Measurements from ENCODE around the gene PLPP4. TPM values are rescaled to one million over a fixed set of nuclear protein-coding genes. Genes with fewer than 3 reads are reported as not detected.

Gene PLPP4
- total and polyA plus RNA-seq, 10 of the 15 experiments (the other 5 are each of a cell fraction or from before 2014, with no cell fraction given): 0.08 to 3.1 (median 0.26) TPM; not detected in 3

DNA sequence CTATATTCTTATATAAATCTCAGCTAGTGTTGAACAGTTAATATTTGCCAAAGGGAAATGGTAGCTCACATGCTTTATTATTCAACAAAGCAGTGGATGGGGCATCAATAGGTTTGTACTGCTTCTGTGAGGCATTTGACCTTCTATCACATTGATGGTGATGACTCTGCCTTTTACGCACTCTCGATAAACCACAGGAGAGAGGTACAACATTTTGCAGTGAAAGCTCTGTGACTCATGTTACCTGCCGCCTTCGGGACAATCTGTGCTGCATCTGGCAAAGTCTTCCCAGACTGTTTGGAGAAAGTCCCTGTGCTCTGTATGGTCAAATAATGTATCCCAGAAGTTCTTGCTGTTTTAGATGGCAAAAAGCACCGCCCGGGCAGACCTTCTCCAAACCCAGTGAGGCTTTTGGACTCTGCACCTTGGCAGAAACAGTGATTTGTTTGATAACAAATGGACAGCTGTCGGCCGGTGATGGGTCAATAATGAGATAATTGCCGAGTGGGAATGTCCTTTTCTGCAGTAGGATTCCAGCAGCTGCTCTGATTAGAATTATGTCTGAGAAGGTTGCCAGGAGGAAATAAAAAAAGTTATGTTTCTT is 61.0 kb downstream of the PLPP4 start:
- 48% methylated on average over 9 of the region's 9 CpGs for WGBS (ENCODE audit: insufficient coverage, insufficient replicate concordance, low lambda C conversion rate, missing lambda C conversion rate)
- POLR2A ChIA-PET: no interaction called here
- no peak overlapping the region for H3K27ac ChIP-seq (ENCODE audit: control insufficient read depth, insufficient read depth)
- no peaks in the 10 kb centered on the region for H3K27me3 ChIP-seq (replicated peaks in 1 of 2; ENCODE audit: control insufficient read depth in 2 of 2, insufficient read depth in 2 of 2, low read length in 1 of 2)
- no TSS peak for BruUV-seq (replicated peaks)
- no peaks in the 10 kb centered on the region for H3K9me3 ChIP-seq (replicated peaks; ENCODE audit: control insufficient read depth, insufficient read depth, low read length)
- H2AFZ ChIP-seq (ENCODE audit: control insufficient read depth, low read depth, low read length): no peak overlapping the region
- H3K4me3 ChIP-seq: no peak overlapping the region
- ATAC-seq (no peak), DNase-seq (ENCODE audit: low read depth, low spot score) (no peak), FAIRE-seq (no peak)
- intact Hi-C loops (cut with micrococcal nuclease; ENCODE audit: unreplicated experiment) (no loop called here), in situ Hi-C loops (cut with MboI) (no loop called here)
- SMC1A ChIA-PET (ENCODE audit: uncharacterized antibody, unreplicated experiment): no interaction called here
- no peaks in the 10 kb centered on the region for H3K79me2 ChIP-seq (ENCODE audit: control insufficient read depth, insufficient read depth, low read length)
- RAD21 ChIA-PET (ENCODE audit: unreplicated experiment): no interaction called here
- no peaks in the 10 kb centered on the region for H3K4me1 ChIP-seq (ENCODE audit: control insufficient read depth, insufficient read depth, low read length)
- H4K20me1 ChIP-seq (ENCODE audit: control insufficient read depth, insufficient read depth): no peaks in the 10 kb centered on the region
- no peak overlapping the region for H3K4me2 ChIP-seq (ENCODE audit: control insufficient read depth, insufficient read depth)
- H3K36me3 ChIP-seq (ENCODE audit: control insufficient read depth in 2 of 2, insufficient read depth in 2 of 2, low read length in 1 of 2): no peaks in the 10 kb centered on the region
- no peak overlapping the region for H3K9ac ChIP-seq (ENCODE audit: control insufficient read depth, insufficient read depth, low read length)
- CTCF ChIA-PET: no interaction called here
- TF ChIP-seq, protein P1, sequence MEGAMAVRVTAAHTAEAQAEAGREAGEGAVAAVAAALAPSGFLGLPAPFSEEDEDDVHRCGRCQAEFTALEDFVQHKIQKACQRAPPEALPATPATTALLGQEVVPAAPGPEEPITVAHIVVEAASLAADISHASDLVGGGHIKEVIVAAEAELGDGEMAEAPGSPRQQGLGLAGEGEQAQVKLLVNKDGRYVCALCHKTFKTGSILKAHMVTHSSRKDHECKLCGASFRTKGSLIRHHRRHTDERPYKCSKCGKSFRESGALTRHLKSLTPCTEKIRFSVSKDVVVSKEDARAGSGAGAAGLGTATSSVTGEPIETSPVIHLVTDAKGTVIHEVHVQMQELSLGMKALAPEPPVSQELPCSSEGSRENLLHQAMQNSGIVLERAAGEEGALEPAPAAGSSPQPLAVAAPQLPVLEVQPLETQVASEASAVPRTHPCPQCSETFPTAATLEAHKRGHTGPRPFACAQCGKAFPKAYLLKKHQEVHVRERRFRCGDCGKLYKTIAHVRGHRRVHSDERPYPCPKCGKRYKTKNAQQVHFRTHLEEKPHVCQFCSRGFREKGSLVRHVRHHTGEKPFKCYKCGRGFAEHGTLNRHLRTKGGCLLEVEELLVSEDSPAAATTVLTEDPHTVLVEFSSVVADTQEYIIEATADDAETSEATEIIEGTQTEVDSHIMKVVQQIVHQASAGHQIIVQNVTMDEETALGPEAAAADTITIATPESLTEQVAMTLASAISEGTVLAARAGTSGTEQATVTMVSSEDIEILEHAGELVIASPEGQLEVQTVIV (IDR thresholded peaks at IDR 0.05; ENCODE audit: borderline replicate concordance, partially characterized antibody): no peak
- TF ChIP-seq SREBF2 (IDR thresholded peaks at IDR 0.05; ENCODE audit: low read length) (no peak), FOS (IDR thresholded peaks at IDR 0.05; ENCODE audit: borderline replicate concordance, extremely low read depth, insufficient read length) (no peak), TBL1XR1 (IDR thresholded peaks at IDR 0.05; ENCODE audit: low read depth, low read length) (no peak), KDM1A (IDR thresholded peaks at IDR 0.05; ENCODE audit: borderline replicate concordance) (no peak), CHD2 (IDR thresholded peaks at IDR 0.05; ENCODE audit: borderline replicate concordance, low read depth, low read length) (no peak), KLF5 (IDR thresholded peaks at IDR 0.05; ENCODE audit: partially characterized antibody) (no peak), HDAC6 (IDR thresholded peaks at IDR 0.05; ENCODE audit: unreplicated experiment) (no peak), TAF1 (IDR thresholded peaks at IDR 0.05; ENCODE audit: borderline replicate concordance, low read depth, low read length) (no peak), DPF2 (IDR thresholded peaks at IDR 0.05) (no peak), PBX3 (IDR thresholded peaks at IDR 0.05; ENCODE audit: insufficient replicate concordance, low read depth, low read length) (no peak), MTA2 (IDR thresholded peaks at IDR 0.05; ENCODE audit: low read depth) (no peak), SIX5 (IDR thresholded peaks at IDR 0.05; ENCODE audit: low read depth, low read length, severe bottlenecking) (no peak)
- TF ChIP-seq, protein P2, sequence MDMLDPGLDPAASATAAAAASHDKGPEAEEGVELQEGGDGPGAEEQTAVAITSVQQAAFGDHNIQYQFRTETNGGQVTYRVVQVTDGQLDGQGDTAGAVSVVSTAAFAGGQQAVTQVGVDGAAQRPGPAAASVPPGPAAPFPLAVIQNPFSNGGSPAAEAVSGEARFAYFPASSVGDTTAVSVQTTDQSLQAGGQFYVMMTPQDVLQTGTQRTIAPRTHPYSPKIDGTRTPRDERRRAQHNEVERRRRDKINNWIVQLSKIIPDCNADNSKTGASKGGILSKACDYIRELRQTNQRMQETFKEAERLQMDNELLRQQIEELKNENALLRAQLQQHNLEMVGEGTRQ (IDR thresholded peaks at IDR 0.05; ENCODE audit: borderline replicate concordance, low read depth, low read length): no peak
- TF ChIP-seq, protein P3, sequence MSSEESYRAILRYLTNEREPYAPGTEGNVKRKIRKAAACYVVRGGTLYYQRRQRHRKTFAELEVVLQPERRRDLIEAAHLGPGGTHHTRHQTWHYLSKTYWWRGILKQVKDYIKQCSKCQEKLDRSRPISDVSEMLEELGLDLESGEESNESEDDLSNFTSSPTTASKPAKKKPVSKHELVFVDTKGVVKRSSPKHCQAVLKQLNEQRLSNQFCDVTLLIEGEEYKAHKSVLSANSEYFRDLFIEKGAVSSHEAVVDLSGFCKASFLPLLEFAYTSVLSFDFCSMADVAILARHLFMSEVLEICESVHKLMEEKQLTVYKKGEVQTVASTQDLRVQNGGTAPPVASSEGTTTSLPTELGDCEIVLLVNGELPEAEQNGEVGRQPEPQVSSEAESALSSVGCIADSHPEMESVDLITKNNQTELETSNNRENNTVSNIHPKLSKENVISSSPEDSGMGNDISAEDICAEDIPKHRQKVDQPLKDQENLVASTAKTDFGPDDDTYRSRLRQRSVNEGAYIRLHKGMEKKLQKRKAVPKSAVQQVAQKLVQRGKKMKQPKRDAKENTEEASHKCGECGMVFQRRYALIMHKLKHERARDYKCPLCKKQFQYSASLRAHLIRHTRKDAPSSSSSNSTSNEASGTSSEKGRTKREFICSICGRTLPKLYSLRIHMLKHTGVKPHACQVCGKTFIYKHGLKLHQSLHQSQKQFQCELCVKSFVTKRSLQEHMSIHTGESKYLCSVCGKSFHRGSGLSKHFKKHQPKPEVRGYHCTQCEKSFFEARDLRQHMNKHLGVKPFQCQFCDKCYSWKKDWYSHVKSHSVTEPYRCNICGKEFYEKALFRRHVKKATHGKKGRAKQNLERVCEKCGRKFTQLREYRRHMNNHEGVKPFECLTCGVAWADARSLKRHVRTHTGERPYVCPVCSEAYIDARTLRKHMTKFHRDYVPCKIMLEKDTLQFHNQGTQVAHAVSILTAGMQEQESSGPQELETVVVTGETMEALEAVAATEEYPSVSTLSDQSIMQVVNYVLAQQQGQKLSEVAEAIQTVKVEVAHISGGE (CRISPR knock-in tag; IDR thresholded peaks at IDR 0.05): no peak
- TF ChIP-seq, protein P4, sequence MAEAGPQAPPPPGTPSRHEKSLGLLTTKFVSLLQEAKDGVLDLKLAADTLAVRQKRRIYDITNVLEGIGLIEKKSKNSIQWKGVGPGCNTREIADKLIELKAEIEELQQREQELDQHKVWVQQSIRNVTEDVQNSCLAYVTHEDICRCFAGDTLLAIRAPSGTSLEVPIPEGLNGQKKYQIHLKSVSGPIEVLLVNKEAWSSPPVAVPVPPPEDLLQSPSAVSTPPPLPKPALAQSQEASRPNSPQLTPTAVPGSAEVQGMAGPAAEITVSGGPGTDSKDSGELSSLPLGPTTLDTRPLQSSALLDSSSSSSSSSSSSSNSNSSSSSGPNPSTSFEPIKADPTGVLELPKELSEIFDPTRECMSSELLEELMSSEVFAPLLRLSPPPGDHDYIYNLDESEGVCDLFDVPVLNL (IDR thresholded peaks at IDR 0.05; ENCODE audit: low read depth, low read length): no peak

All from GM12878 (cell line).